ENCODE data around the gene RAD51B. TPM values are rescaled to one million over a fixed set of nuclear protein-coding genes. Genes with fewer than 3 reads are reported as not detected.
A peak's percentile ranks its signal among the peaks of the same experiment; 100 is the strongest.

RAD51B gene
- total RNA-seq, 1 experiment from 2014 or later = 16.7 TPM

DNA sequence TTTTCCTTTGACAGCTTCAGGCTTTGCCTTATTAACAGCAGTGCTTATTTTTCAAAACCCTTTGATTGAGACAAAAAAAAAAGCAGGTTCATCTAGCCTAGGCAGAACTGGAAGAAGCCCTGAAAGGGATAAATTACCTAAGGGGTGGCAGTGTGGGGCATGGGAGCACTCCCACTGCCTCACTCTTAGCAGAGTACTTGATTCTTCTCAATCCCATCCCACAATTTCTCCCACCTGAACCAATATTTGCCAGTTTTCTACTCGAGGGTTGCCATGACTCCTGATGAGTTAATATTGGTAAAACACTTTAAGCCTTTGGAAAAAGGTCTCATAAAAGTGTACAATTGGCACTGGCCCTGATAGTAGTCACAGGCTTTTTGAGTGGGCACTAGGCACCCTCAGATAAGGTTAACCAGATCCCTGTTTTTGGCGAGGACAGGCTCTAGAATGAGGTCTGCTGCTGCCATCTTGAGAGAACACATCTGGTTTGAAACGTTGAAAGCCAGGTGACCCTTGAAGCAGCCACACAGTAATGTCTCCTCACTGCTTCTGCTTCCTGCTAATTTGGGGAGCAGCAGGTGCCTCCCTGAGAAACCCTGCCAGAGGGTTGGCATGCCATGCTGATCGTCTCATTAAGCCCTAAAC is 320.0 kb downstream of the RAD51B start:
- no peaks in the 10 kb centered on the region; the same call in 1 of the 2 replicates for H3K4me1 ChIP-seq (ENCODE audit: insufficient read depth, low read length)
- peaks cover 31 to 42% of the 10 kb centered on the region in 2 experiments for H3K4me1 Mint-ChIP-seq
- H3K27ac ChIP-seq (ENCODE audit: insufficient read length, low read depth, low read length) = no peak overlapping the region

More for the DNA sequence above, 320.0 kb downstream of the RAD51B start:
- Histone ChIP-seq H3K4ac (ENCODE audit: low read depth, low read length) (peak overlapping the region; percentile 5; the same call in 1 of the 2 replicates), H3K23ac (ENCODE audit: insufficient read length, low read depth, low read length) (no peak overlapping the region), H3K9ac (ENCODE audit: extremely low read depth, insufficient read length, low read length) (no peak overlapping the region), H4K5ac (ENCODE audit: insufficient read length, low read depth, low read length) (no peak overlapping the region), H3K14ac (ENCODE audit: insufficient read depth, low read length) (peak overlapping the region; percentile 87; the same call in 1 of the 2 replicates), H4K8ac (replicated peaks; ENCODE audit: insufficient read length, low read depth, low read length) (no peak overlapping the region), H4K91ac (ENCODE audit: insufficient read length, low read depth, low read length) (peak overlapping the region; percentile 86), H3K79me2 (ENCODE audit: insufficient read depth, low read length) (no peaks in the 10 kb centered on the region), H2BK5ac (ENCODE audit: insufficient read length, low read length) (no peak overlapping the region), H3K4me2 (ENCODE audit: insufficient read depth, insufficient read length, low read length) (no peak overlapping the region), H3K9me3 (ENCODE audit: control insufficient read depth, low read depth, low read length) (no peaks in the 10 kb centered on the region), H3K18ac (ENCODE audit: insufficient read length, low read depth, low read length) (peak overlapping the region; percentile 15), H2BK20ac (ENCODE audit: low read depth, low read length, poor library complexity, severe bottlenecking) (peak overlapping the region; percentile 90), H3K79me1 (ENCODE audit: insufficient read depth, low read depth, low read length, poor library complexity, severe bottlenecking) (no peaks in the 10 kb centered on the region), H2AK5ac (ENCODE audit: insufficient read length, low read length) (no peak overlapping the region), H3T11ph (ENCODE audit: low read length) (peak overlapping the region; percentile 94), H2AFZ (ENCODE audit: low read length) (no peak overlapping the region), H2BK12ac (ENCODE audit: insufficient read length, low read depth, low read length) (peak overlapping the region; percentile 65), H2BK120ac (ENCODE audit: low read depth, low read length, poor library complexity, severe bottlenecking) (peak overlapping the region; percentile 51), H4K20me1 (ENCODE audit: control insufficient read depth, insufficient read depth, insufficient read length) (no peaks in the 10 kb centered on the region), H3K27me3 (ENCODE audit: insufficient read depth, low read length) (no peaks in the 10 kb centered on the region), H3K23me2 (ENCODE audit: insufficient read length, low read depth, low read length, poor library complexity, severe bottlenecking) (no peaks in the 10 kb centered on the region), H2BK15ac (ENCODE audit: low read depth, low read length) (no peak overlapping the region), H3K56ac (ENCODE audit: insufficient read length, low read depth, low read length) (no peak overlapping the region)
- H3K27ac Mint-ChIP-seq = no peak overlapping the region; a peak in 2 of 7 replicates
- H3K27me3 Mint-ChIP-seq (ENCODE audit: low read depth) = no peaks in the 10 kb centered on the region
- WGBS (ENCODE audit: extremely low coverage, insufficient read length, low lambda C conversion rate) = no CpG with 5 or more reads among the region's 4 CpGs
- TF ChIP-seq CTCF (conservative IDR thresholded peaks at IDR 0.05) = no peak
- DNase-seq = no peak
- H3K4me3 Mint-ChIP-seq = no peak overlapping the region
- no peaks in the 10 kb centered on the region for H3K9me3 Mint-ChIP-seq
- H3K36me3 Mint-ChIP-seq (ENCODE audit: insufficient read depth in 1 of 3, low read depth in 3 of 3) = no peaks in the 10 kb centered on the region
